ENCODE results near the gene TRIM44. TPM values are rescaled to one million over a fixed set of nuclear protein-coding genes. Genes with fewer than 3 reads are reported as not detected.

Gene TRIM44
- total RNA-seq, 1 donor from 2014 or later, result 42.3 TPM

GRCh38 chr11:35800970-35801953 is 138.7 kb downstream of the TRIM44 start:
- peaks cover 3% of the 10 kb centered on the region for H3K36me3 ChIP-seq
- no peak overlapping the region for H3K4me3 ChIP-seq
- no peak overlapping the region for H3K27ac ChIP-seq (replicated peaks)
- peaks cover 69% of the 10 kb centered on the region for H3K4me1 ChIP-seq
- no peaks in the 10 kb centered on the region for H3K9me3 ChIP-seq (replicated peaks)
- no peak for DNase-seq
- no peaks in the 10 kb centered on the region for H3K27me3 ChIP-seq (ENCODE audit: low read depth)
- intact Hi-C loops (cut with micrococcal nuclease), result no loop called here
- no peak for TF ChIP-seq CTCF (IDR thresholded peaks at IDR 0.05; ENCODE audit: borderline replicate concordance)

- TF ChIP-seq CTCF (IDR thresholded peaks at IDR 0.05; ENCODE audit: borderline replicate concordance), result no peak
- H3K27me3 ChIP-seq (ENCODE audit: low read depth), result no peaks in the 10 kb centered on the region
- H3K27ac ChIP-seq (replicated peaks), result no peak overlapping the region
- H3K9me3 ChIP-seq (replicated peaks), result no peaks in the 10 kb centered on the region
- H3K36me3 ChIP-seq, result peaks cover 6% of the 10 kb centered on the region
- H3K4me3 ChIP-seq, result no peak overlapping the region
- intact Hi-C loops (cut with micrococcal nuclease), result no loop called here
- peaks cover 64% of the 10 kb centered on the region for H3K4me1 ChIP-seq
- DNase-seq, result no peak
Observed at GRCh38 chr11:35802221-35802620, 139.6 kb downstream of the TRIM44 start.

GRCh38 chr11:35802672-35803071 is 140.1 kb downstream of the TRIM44 start:
- H3K4me1 ChIP-seq, result peaks cover 64% of the 10 kb centered on the region

GRCh38 chr11:35803115-35803514 is 140.5 kb downstream of the TRIM44 start:
- no peaks in the 10 kb centered on the region for H3K9me3 ChIP-seq (replicated peaks)

More at GRCh38 chr11:35802672-35803071, 140.1 kb downstream of the TRIM44 start:
- no peak for DNase-seq
- intact Hi-C loops (cut with micrococcal nuclease), result no loop called here
- Histone ChIP-seq H3K27me3 (ENCODE audit: low read depth) (no peaks in the 10 kb centered on the region), H3K9me3 (replicated peaks) (no peaks in the 10 kb centered on the region), H3K27ac (replicated peaks) (no peak overlapping the region), H3K36me3 (peaks cover 6% of the 10 kb centered on the region), H3K4me3 (no peak overlapping the region)
- no peak for TF ChIP-seq CTCF (IDR thresholded peaks at IDR 0.05; ENCODE audit: borderline replicate concordance)

More at GRCh38 chr11:35803115-35803514, 140.5 kb downstream of the TRIM44 start:
- Histone ChIP-seq H3K27ac (replicated peaks) (no peak overlapping the region), H3K27me3 (ENCODE audit: low read depth) (no peaks in the 10 kb centered on the region), H3K4me3 (no peak overlapping the region), H3K36me3 (peaks cover 6% of the 10 kb centered on the region), H3K4me1 (peaks cover 61% of the 10 kb centered on the region)
- DNase-seq, result no peak
- intact Hi-C loops (cut with micrococcal nuclease), result no loop called here
- no peak for TF ChIP-seq CTCF (IDR thresholded peaks at IDR 0.05; ENCODE audit: borderline replicate concordance)
